ENCODE data around the gene TRERF1. TPM values are rescaled to one million over a fixed set of nuclear protein-coding genes. Genes with fewer than 3 reads are reported as not detected.

The TRERF1 gene
- total RNA-seq, 1 experiment from 2014 or later = 22.3 TPM

DNA sequence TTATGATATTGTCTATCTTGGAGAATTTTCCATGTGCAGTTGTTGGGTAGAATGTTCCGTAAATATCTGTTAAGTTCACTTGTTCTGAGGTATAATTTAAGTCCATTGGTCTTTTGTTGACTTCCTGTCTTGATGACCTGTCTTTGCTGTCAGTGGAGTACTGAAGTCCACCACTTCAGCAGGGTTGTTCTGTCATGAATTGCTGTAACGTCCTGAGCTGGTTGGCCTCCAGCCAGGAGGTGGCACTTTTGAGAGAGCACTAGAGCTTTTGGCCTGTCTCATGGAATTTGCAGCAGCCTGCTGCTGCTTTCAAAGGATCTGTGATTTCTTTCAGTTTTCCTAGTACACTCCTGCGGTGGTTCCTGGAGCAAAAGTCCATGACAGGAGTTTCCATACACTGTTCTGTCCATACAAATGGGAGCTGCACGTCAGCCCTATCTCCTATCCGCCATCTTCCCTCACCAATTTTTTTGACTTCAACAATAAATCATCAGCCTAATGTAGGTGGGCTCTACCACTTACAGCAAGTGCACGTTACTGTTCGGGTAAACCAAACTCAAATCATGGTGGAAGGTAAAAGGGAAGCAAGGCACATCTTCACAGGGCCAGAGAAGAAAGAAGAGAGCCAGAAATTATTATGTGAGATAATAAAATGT is 46.9 kb upstream of the TRERF1 start (continued):
- TF ChIP-seq, protein P1, sequence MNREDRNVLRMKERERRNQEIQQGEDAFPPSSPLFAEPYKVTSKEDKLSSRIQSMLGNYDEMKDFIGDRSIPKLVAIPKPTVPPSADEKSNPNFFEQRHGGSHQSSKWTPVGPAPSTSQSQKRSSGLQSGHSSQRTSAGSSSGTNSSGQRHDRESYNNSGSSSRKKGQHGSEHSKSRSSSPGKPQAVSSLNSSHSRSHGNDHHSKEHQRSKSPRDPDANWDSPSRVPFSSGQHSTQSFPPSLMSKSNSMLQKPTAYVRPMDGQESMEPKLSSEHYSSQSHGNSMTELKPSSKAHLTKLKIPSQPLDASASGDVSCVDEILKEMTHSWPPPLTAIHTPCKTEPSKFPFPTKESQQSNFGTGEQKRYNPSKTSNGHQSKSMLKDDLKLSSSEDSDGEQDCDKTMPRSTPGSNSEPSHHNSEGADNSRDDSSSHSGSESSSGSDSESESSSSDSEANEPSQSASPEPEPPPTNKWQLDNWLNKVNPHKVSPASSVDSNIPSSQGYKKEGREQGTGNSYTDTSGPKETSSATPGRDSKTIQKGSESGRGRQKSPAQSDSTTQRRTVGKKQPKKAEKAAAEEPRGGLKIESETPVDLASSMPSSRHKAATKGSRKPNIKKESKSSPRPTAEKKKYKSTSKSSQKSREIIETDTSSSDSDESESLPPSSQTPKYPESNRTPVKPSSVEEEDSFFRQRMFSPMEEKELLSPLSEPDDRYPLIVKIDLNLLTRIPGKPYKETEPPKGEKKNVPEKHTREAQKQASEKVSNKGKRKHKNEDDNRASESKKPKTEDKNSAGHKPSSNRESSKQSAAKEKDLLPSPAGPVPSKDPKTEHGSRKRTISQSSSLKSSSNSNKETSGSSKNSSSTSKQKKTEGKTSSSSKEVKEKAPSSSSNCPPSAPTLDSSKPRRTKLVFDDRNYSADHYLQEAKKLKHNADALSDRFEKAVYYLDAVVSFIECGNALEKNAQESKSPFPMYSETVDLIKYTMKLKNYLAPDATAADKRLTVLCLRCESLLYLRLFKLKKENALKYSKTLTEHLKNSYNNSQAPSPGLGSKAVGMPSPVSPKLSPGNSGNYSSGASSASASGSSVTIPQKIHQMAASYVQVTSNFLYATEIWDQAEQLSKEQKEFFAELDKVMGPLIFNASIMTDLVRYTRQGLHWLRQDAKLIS (CRISPR knock-in tag; IDR thresholded peaks at IDR 0.05; ENCODE audit: borderline replicate concordance) = no peak
- TF ChIP-seq JAZF1 (CRISPR knock-in tag; IDR thresholded peaks at IDR 0.05) (no peak), EMX1 (CRISPR knock-in tag; IDR thresholded peaks at IDR 0.05) (no peak)
- TF ChIP-seq, protein P2, sequence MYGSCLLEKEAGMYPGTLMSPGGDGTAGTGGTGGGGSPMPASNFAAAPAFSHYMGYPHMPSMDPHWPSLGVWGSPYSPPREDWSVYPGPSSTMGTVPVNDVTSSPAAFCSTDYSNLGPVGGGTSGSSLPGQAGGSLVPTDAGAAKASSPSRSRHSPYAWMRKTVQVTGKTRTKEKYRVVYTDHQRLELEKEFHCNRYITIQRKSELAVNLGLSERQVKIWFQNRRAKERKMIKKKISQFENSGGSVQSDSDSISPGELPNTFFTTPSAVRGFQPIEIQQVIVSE (CRISPR knock-in tag; IDR thresholded peaks at IDR 0.05; ENCODE audit: borderline replicate concordance) = no peak
- TF ChIP-seq, protein P3, sequence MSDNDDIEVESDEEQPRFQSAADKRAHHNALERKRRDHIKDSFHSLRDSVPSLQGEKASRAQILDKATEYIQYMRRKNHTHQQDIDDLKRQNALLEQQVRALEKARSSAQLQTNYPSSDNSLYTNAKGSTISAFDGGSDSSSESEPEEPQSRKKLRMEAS (CRISPR knock-in tag; IDR thresholded peaks at IDR 0.05) = no peak

DNA sequence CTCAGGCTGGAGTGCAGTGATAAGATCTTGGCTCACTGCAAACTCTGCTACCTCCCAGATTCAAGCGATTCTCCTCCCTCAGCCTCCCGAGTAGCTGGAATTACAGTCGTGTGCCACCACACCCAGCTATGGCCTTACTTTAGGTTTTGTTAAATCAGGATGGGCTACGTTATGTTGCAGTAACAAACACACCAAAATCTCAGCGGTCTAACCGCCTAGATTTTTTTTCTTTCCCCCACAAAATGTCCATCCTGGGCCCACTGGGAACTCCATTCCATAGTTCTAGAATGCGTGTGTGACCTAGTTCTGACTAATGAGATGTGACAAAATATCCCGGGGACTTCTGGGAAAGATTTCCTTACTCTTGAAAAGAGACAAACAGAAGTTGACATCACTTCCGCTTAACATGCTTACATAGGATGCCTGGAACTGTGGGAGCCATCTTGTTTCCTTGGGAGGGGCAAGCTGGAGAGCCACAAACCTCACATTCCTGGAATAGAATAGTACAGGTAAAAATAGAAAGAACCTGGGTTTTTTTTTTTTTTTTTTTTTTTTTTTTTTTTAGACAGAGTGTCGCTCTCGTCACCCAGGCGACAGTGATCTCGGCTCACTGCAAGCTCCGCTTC is 42.3 kb upstream of the TRERF1 start:
- Mint-ChIP-seq H3K27ac (no peak overlapping the region), H3K4me1 (no peaks in the 10 kb centered on the region), H3K36me3 (no peaks in the 10 kb centered on the region), H3K4me3 (no peak overlapping the region), H3K9me3 (peaks cover 11% of the 10 kb centered on the region), H3K27me3 (ENCODE audit: low read depth) (no peaks in the 10 kb centered on the region)
- POLR2A ChIA-PET = interaction anchor here (0.6 kb wide), 1 partner anchor 117 kb away, joined by 3 read pairs; no protein-coding TSS in a partner anchor
- TF ChIP-seq EMX1 (CRISPR knock-in tag; IDR thresholded peaks at IDR 0.05) (no peak), ZNF396 (CRISPR knock-in tag; IDR thresholded peaks at IDR 0.05; ENCODE audit: borderline replicate concordance) (no peak), ZNF416 (CRISPR knock-in tag; IDR thresholded peaks at IDR 0.05) (no peak), RORB (CRISPR knock-in tag; IDR thresholded peaks at IDR 0.05) (no peak), NR1H2 (CRISPR knock-in tag; IDR thresholded peaks at IDR 0.05) (no peak), SP1 (CRISPR knock-in tag; conservative IDR thresholded peaks at IDR 0.05) (no peak), ZNF121 (CRISPR knock-in tag; IDR thresholded peaks at IDR 0.05) (no peak), NR2C2 (CRISPR knock-in tag; IDR thresholded peaks at IDR 0.05) (no peak), CREM (CRISPR knock-in tag; IDR thresholded peaks at IDR 0.05) (no peak), JAZF1 (CRISPR knock-in tag; IDR thresholded peaks at IDR 0.05) (no peak), SMAD3 (CRISPR knock-in tag; IDR thresholded peaks at IDR 0.05; ENCODE audit: borderline replicate concordance) (no peak)
- TF ChIP-seq, protein P4, sequence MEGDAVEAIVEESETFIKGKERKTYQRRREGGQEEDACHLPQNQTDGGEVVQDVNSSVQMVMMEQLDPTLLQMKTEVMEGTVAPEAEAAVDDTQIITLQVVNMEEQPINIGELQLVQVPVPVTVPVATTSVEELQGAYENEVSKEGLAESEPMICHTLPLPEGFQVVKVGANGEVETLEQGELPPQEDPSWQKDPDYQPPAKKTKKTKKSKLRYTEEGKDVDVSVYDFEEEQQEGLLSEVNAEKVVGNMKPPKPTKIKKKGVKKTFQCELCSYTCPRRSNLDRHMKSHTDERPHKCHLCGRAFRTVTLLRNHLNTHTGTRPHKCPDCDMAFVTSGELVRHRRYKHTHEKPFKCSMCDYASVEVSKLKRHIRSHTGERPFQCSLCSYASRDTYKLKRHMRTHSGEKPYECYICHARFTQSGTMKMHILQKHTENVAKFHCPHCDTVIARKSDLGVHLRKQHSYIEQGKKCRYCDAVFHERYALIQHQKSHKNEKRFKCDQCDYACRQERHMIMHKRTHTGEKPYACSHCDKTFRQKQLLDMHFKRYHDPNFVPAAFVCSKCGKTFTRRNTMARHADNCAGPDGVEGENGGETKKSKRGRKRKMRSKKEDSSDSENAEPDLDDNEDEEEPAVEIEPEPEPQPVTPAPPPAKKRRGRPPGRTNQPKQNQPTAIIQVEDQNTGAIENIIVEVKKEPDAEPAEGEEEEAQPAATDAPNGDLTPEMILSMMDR (IDR thresholded peaks at IDR 0.05) = no peak
- TF ChIP-seq, protein P2 (CRISPR knock-in tag; IDR thresholded peaks at IDR 0.05; ENCODE audit: borderline replicate concordance) = no peak
- TF ChIP-seq, protein P5, sequence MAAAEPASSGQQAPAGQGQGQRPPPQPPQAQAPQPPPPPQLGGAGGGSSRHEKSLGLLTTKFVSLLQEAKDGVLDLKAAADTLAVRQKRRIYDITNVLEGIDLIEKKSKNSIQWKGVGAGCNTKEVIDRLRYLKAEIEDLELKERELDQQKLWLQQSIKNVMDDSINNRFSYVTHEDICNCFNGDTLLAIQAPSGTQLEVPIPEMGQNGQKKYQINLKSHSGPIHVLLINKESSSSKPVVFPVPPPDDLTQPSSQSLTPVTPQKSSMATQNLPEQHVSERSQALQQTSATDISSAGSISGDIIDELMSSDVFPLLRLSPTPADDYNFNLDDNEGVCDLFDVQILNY (CRISPR knock-in tag; IDR thresholded peaks at IDR 0.05) = no peak
- TF ChIP-seq, protein P6, sequence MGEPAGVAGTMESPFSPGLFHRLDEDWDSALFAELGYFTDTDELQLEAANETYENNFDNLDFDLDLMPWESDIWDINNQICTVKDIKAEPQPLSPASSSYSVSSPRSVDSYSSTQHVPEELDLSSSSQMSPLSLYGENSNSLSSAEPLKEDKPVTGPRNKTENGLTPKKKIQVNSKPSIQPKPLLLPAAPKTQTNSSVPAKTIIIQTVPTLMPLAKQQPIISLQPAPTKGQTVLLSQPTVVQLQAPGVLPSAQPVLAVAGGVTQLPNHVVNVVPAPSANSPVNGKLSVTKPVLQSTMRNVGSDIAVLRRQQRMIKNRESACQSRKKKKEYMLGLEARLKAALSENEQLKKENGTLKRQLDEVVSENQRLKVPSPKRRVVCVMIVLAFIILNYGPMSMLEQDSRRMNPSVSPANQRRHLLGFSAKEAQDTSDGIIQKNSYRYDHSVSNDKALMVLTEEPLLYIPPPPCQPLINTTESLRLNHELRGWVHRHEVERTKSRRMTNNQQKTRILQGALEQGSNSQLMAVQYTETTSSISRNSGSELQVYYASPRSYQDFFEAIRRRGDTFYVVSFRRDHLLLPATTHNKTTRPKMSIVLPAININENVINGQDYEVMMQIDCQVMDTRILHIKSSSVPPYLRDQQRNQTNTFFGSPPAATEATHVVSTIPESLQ (CRISPR knock-in tag; IDR thresholded peaks at IDR 0.05) = no peak
- DNase-seq (ENCODE audit: low spot score) (no peak), ATAC-seq (no peak)
- CTCF ChIA-PET = interaction anchor here (0.6 to 1.5 kb wide), 2 partner anchors 54 to 899 kb away, joined by 3 to 5 read pairs; no protein-coding TSS in a partner anchor

Measured in WTC11 (cell line).